Measurements from ENCODE around the gene GIPC1. TPM values are rescaled to one million over a fixed set of nuclear protein-coding genes. Genes with fewer than 3 reads are reported as not detected.
A peak's percentile ranks its signal among the peaks of the same experiment; 100 is the strongest.

Gene GIPC1
- total RNA-seq, 4 donors from 2014 or later, result 147 to 432 (median 243) TPM

- WGBS, 2 donors, result 85 to 90% methylated on average over 10 to 14 of the region's 14 CpGs
- no peaks in the 10 kb centered on the region for H3K27me3 ChIP-seq
- peak overlapping the region; percentile 36 to 100 (median 100) for H3K27ac ChIP-seq
- intact Hi-C loops (cut with DNase I), result no loop called here
- peaks cover 21 to 40% (median 24%) of the 10 kb centered on the region in 3 donors for H3K36me3 ChIP-seq
- H3K4me1 ChIP-seq, result peaks cover 18 to 92% (median 56%) of the 10 kb centered on the region in 3 donors
- H3K9me3 ChIP-seq, result no peaks in the 10 kb centered on the region
- DNase-seq, result no peak
- H3K4me3 ChIP-seq, result no peak overlapping the region
- TF ChIP-seq POLR2A (IDR thresholded peaks at IDR 0.05) (no peak), CTCF (IDR thresholded peaks at IDR 0.05) (no peak)
These were observed 16.6 kb upstream of the GIPC1 start for GRCh38 chr19:14512406-14512961.

- Histone ChIP-seq H3K27ac (peak overlapping the region; percentile 87 to 100 (median 100)), H3K27me3 (no peaks in the 10 kb centered on the region), H3K9me3 (no peaks in the 10 kb centered on the region), H3K4me1 (peaks cover 25 to 95% (median 56%) of the 10 kb centered on the region in 3 donors), H3K36me3 (peaks cover 19 to 33% (median 23%) of the 10 kb centered on the region in 3 donors), H3K4me3 (peak overlapping the region in 2 of 4 donors; percentile 13 to 40)
- 22 to 41% methylated on average over 3 to 4 of the region's 4 CpGs for WGBS, 2 donors
- no peak for DNase-seq
- intact Hi-C loops (cut with DNase I), result no loop called here
- TF ChIP-seq POLR2A (IDR thresholded peaks at IDR 0.05), result no peak
- no peak for TF ChIP-seq CTCF (IDR thresholded peaks at IDR 0.05)
These were observed 15.3 kb upstream of the GIPC1 start for GRCh38 chr19:14511229-14511593.

GRCh38 chr19:14510311-14511228 lies 14.6 kb upstream of the GIPC1 start:
- Histone ChIP-seq H3K4me1 (peaks cover 27 to 95% (median 56%) of the 10 kb centered on the region in 3 donors), H3K4me3 (peak overlapping the region in 2 of 4 donors; percentile 13 to 40), H3K27me3 (no peaks in the 10 kb centered on the region), H3K27ac (peak overlapping the region; percentile 87 to 100 (median 100)), H3K36me3 (peaks cover 12 to 27% (median 17%) of the 10 kb centered on the region in 3 donors), H3K9me3 (no peaks in the 10 kb centered on the region)
- no peak for DNase-seq
- 26 to 27% methylated on average over 20 to 22 of the region's 22 CpGs for WGBS, 2 donors
- TF ChIP-seq POLR2A (IDR thresholded peaks at IDR 0.05) (no peak), CTCF (IDR thresholded peaks at IDR 0.05) (no peak)
- intact Hi-C loops (cut with DNase I), result no loop called here

- H3K27me3 ChIP-seq, result no peaks in the 10 kb centered on the region
- H3K4me1 ChIP-seq, result peaks cover 27 to 82% (median 46%) of the 10 kb centered on the region in 3 donors
- peak overlapping the region; percentile 77 to 100 (median 100) for H3K27ac ChIP-seq
- no peak for TF ChIP-seq CTCF (IDR thresholded peaks at IDR 0.05)
- no peak for TF ChIP-seq POLR2A (IDR thresholded peaks at IDR 0.05)
- WGBS, 2 donors, result 35 to 55% methylated on average over 12 of the region's 12 CpGs
- intact Hi-C loops (cut with DNase I), result loop anchor here (10.0 kb wide), 1 partner anchor 47 kb away; no protein-coding TSS in a partner anchor
- no peak overlapping the region for H3K4me3 ChIP-seq
- peaks cover 0 to under 1% (median 0%) of the 10 kb centered on the region in 3 donors for H3K36me3 ChIP-seq
- H3K9me3 ChIP-seq, result no peaks in the 10 kb centered on the region
- no peak for DNase-seq
These were observed 12.0 kb upstream of the GIPC1 start for GRCh38 chr19:14507704-14508542.

Measured in esophagus squamous epithelium (tissue), 5 donors.